H1 (cell line): ENCODE data around the gene CIT. TPM values are rescaled to one million over a fixed set of nuclear protein-coding genes. Genes with fewer than 3 reads are reported as not detected.

Experiments used
- CTCF ChIA-PET: fragments of 300-600 bp; sonication (Branson Sonifier 250); formaldehyde crosslinking; loops from one replicate; lab custom pipeline; 2021; ENCODE audit not compliant: partially characterized antibody; lab: Charles Lee
- POLR2A ChIA-PET: fragments of 300-600 bp; sonication (Branson Sonifier 250); formaldehyde crosslinking; loops from one replicate; lab custom pipeline; 2021; ENCODE audit warnings: inconsistent platforms; ENCODE audit not compliant: partially characterized antibody; lab: Charles Lee
- DNase-seq, 2 experiments: peaks; one replicate each; pipeline versions ENCODE4 v3.0.0 to v3.0.0-alpha.2; 2010 to 2022; ENCODE audit warnings: low spot score in 2 of 2, low read depth in 1 of 2, mixed read lengths in 1 of 2
- FAIRE-seq: peaks from 2 replicates; lab custom pipeline; 2011; peaks lifted over from hg19 to GRCh38; lab: Jason Lieb, UNC
- H2AFZ ChIP-seq: 2 replicates; pipeline ENCODE4 v1.8.1; 2012; ENCODE audit warnings: low read length, inconsistent platforms
- H2AK5ac ChIP-seq: 2 replicates; pipeline ENCODE4 v1.6.1; 2013; ENCODE audit warnings: low read depth, low read length
- H2BK120ac ChIP-seq: replicated peaks from 2 replicates; pipeline ENCODE3; 2013; ENCODE audit warnings: low read depth, low read length, inconsistent platforms
- H2BK12ac ChIP-seq: 2 replicates; pipeline ENCODE4 v1.6.1; 2013; ENCODE audit warnings: low read depth, low read length
- H2BK15ac ChIP-seq: 2 replicates; pipeline ENCODE4 v1.6.1; 2013; ENCODE audit warnings: low read length
- H2BK20ac ChIP-seq: 2 replicates; pipeline ENCODE4 v1.6.1; 2013; ENCODE audit warnings: low read length
- H2BK5ac ChIP-seq: 2 replicates; pipeline ENCODE4 v1.6.1; 2013; ENCODE audit warnings: low read depth, low read length
- H3K14ac ChIP-seq: 2 replicates; pipeline ENCODE4 v1.6.1; 2013; ENCODE audit warnings: inconsistent platforms; ENCODE audit not compliant: insufficient read length
- H3K18ac ChIP-seq: 2 replicates; pipeline ENCODE4 v1.6.1; 2013; ENCODE audit warnings: low read length; ENCODE audit errors: extremely low read depth
- H3K23ac ChIP-seq: 2 replicates; pipeline ENCODE4 v1.6.1; 2013; ENCODE audit warnings: inconsistent platforms; ENCODE audit not compliant: insufficient read length
- H3K23me2 ChIP-seq: 2 replicates; pipeline ENCODE4 v1.6.1; 2013; ENCODE audit warnings: low read depth, low read length
- H3K27ac ChIP-seq: 2 replicates; pipeline ENCODE4 v1.6.1; 2011; ENCODE audit warnings: low read depth, low read length, inconsistent platforms
- H3K27me3 ChIP-seq, 4 experiments: replicated peaks in 1 of 4; 1 replicate in 1 of 4; 2 replicates in 3 of 4; pipeline versions ENCODE4 v1.6.1 to v1.8.1; 2011 to 2013; ENCODE audit warnings: low read length in 3 of 4, mild to moderate bottlenecking in 3 of 4, inconsistent platforms in 2 of 4, mixed read lengths in 2 of 4, moderate library complexity in 1 of 4; ENCODE audit not compliant: control insufficient read depth in 3 of 4, insufficient read depth in 3 of 4; ENCODE audit errors: extremely low read depth in 1 of 4
- H3K36me3 ChIP-seq, 4 experiments: 2 replicates each; pipeline versions ENCODE4 v1.6.1 to v1.8.1; 2011 to 2013; ENCODE audit warnings: mild to moderate bottlenecking in 4 of 4, low read length in 3 of 4, moderate library complexity in 2 of 4, control low read depth in 1 of 4, inconsistent platforms in 1 of 4; ENCODE audit not compliant: insufficient read depth in 4 of 4, control insufficient read depth in 2 of 4
- H3K4ac ChIP-seq: replicated peaks from 2 replicates; pipeline ENCODE3; 2013; ENCODE audit warnings: low read length, low read depth, mixed read lengths, inconsistent platforms; ENCODE audit not compliant: insufficient read length
- H3K4me1 ChIP-seq, 4 experiments: replicated peaks in 1 of 4; 1 replicate in 1 of 4; 2 replicates in 3 of 4; pipeline versions ENCODE4 v1.6.1 to v1.8.1; 2011 to 2013; ENCODE audit warnings: low read length in 3 of 4, inconsistent platforms in 2 of 4, mixed read lengths in 1 of 4; ENCODE audit not compliant: insufficient read depth in 4 of 4, control insufficient read depth in 3 of 4
- H3K4me2 ChIP-seq, 2 experiments: 2 replicates each; pipeline versions ENCODE4 v1.6.1 to v1.8.1; 2011 to 2013; ENCODE audit warnings: low read depth in 2 of 2, low read length in 2 of 2, control low read depth in 1 of 2, inconsistent platforms in 1 of 2, mild to moderate bottlenecking in 1 of 2; ENCODE audit not compliant: insufficient read depth in 1 of 2
- H3K4me3 ChIP-seq, 4 experiments: fragments of 200-600, 300-600 bp in 1 of 4; sonication (generic), shearing (Covaris generic), sonication (Bioruptor Twin) in 1 of 4; 2 replicates each; pipeline versions ENCODE4 v1.5.1 to v1.8.1; 2011 to 2016; ENCODE audit warnings: low read length in 4 of 4, low read depth in 3 of 4, control low read depth in 2 of 4, inconsistent platforms in 2 of 4, mild to moderate bottlenecking in 2 of 4, mixed read lengths in 1 of 4, moderate library complexity in 1 of 4; ENCODE audit not compliant: insufficient read depth in 2 of 4; ENCODE audit errors: extremely low read depth in 1 of 4
- H3K56ac ChIP-seq: replicated peaks from 2 replicates; pipeline ENCODE3; 2013; ENCODE audit warnings: low read depth, mild to moderate bottlenecking, mixed read lengths, low read length, inconsistent platforms; ENCODE audit not compliant: insufficient read length
- H3K79me1 ChIP-seq: 2 replicates; pipeline ENCODE4 v1.6.1; 2013; ENCODE audit warnings: low read depth, low read length, control low read depth
- H3K79me2 ChIP-seq, 2 experiments: 2 replicates each; pipeline versions ENCODE4 v1.6.1 to v1.8.1; 2012 to 2013; ENCODE audit warnings: low read length in 2 of 2, mild to moderate bottlenecking in 2 of 2, inconsistent platforms in 1 of 2; ENCODE audit not compliant: insufficient read depth in 2 of 2, control insufficient read depth in 1 of 2
- H3K9ac ChIP-seq, 4 experiments: replicated peaks in 1 of 4; 1 replicate in 1 of 4; 2 replicates in 3 of 4; pipeline versions ENCODE4 v1.6.1 to v1.8.1; 2011 to 2013; ENCODE audit warnings: low read depth in 3 of 4, low read length in 3 of 4, control low read depth in 2 of 4, mild to moderate bottlenecking in 2 of 4, moderate library complexity in 2 of 4, inconsistent platforms in 1 of 4; ENCODE audit errors: extremely low read depth in 1 of 4
- H3K9me3 ChIP-seq, 2 experiments: 2 replicates each; pipeline versions ENCODE4 v1.6.1 to v1.8.1; 2012 to 2013; ENCODE audit warnings: mild to moderate bottlenecking in 2 of 2, moderate library complexity in 2 of 2, control low read depth in 1 of 2, inconsistent platforms in 1 of 2, low read depth in 1 of 2, low read length in 1 of 2, mixed read lengths in 1 of 2; ENCODE audit not compliant: insufficient read depth in 2 of 2
- H4K20me1 ChIP-seq, 2 experiments: replicated peaks in 1 of 2; 2 replicates each; pipeline versions ENCODE3 to v1.8.1; 2011 to 2013; ENCODE audit warnings: inconsistent platforms in 2 of 2, low read length in 2 of 2, mild to moderate bottlenecking in 1 of 2; ENCODE audit not compliant: insufficient read depth in 2 of 2, control insufficient read depth in 1 of 2
- H4K5ac ChIP-seq: 2 replicates; pipeline ENCODE4 v1.6.1; 2013; ENCODE audit warnings: low read length, low read depth, mixed read lengths, inconsistent platforms; ENCODE audit not compliant: insufficient read length
- H4K8ac ChIP-seq: 2 replicates; pipeline ENCODE4 v1.8.0; 2013; ENCODE audit warnings: mild to moderate bottlenecking, moderate library complexity, low read length, inconsistent platforms; ENCODE audit not compliant: insufficient read depth; ENCODE audit errors: extremely low read depth
- H4K91ac ChIP-seq: replicated peaks from 2 replicates; pipeline ENCODE3; 2013; ENCODE audit warnings: low read length, mixed read lengths, inconsistent platforms; ENCODE audit not compliant: insufficient read length
- CBX5 ChIP-seq: fragments of 300-800, 300-1000 bp; sonication (generic); IDR thresholded peaks from 2 replicates; pipeline ENCODE4 v1.7.1; 2016; ENCODE audit warnings: antibody characterized with exemption, low read length, low read depth
- CHD2 ChIP-seq: IDR thresholded peaks from 2 replicates; pipeline ENCODE4 v1.6.1; 2012; ENCODE audit warnings: low read length, improper control_type of control experiment
- JUND ChIP-seq: IDR thresholded peaks from 2 replicates; pipeline ENCODE4 v1.6.1; 2011; ENCODE audit warnings: mild to moderate bottlenecking, improper control_type of control experiment, low read length
- KDM1A ChIP-seq: fragments of 200-600, 300-600 bp; sonication (generic); IDR thresholded peaks from 2 replicates; pipeline ENCODE4 v1.7.1; 2016; ENCODE audit warnings: mild to moderate bottlenecking, low read length, borderline replicate concordance
- MAFK ChIP-seq: IDR thresholded peaks from 2 replicates; pipeline ENCODE4 v1.6.1; 2012; ENCODE audit warnings: low read depth, mild to moderate bottlenecking, improper control_type of control experiment, low read length
- NRF1 ChIP-seq: IDR thresholded peaks from 2 replicates; pipeline ENCODE4 v1.6.1; 2011; ENCODE audit warnings: mild to moderate bottlenecking, low read depth, low read length, improper control_type of control experiment
- PHF8 ChIP-seq: fragments of 200-600 bp; sonication (generic); conservative IDR thresholded peaks from 2 replicates; pipeline ENCODE4 v1.7.1; 2012; ENCODE audit warnings: low read depth, mild to moderate bottlenecking, inconsistent platforms, low read length, moderate library complexity
- POU5F1 ChIP-seq: IDR thresholded peaks from 2 replicates; pipeline ENCODE4 v1.6.1; 2011; ENCODE audit warnings: low read depth, mild to moderate bottlenecking, low read length, moderate library complexity
- SUZ12 ChIP-seq: fragments of 200-600 bp; sonication (generic); IDR thresholded peaks from 2 replicates; pipeline ENCODE4 v1.6.1; 2012; ENCODE audit warnings: mild to moderate bottlenecking, inconsistent platforms, low read length, moderate library complexity, mixed read lengths
- YY1 ChIP-seq: IDR thresholded peaks from 2 replicates; pipeline ENCODE4 v1.6.1; 2011; ENCODE audit warnings: low read depth, mild to moderate bottlenecking, low read length
- WGBS, 2 experiments: shearing (Covaris generic) in 1 of 2; methylation state at CpG; one replicate each; pipeline versions ENCODE4 v1.1.6 to v1.1.7; 2013 to 2015; ENCODE audit warnings: low lambda C conversion rate in 2 of 2, mixed read lengths in 2 of 2, inconsistent platforms in 1 of 2, low coverage in 1 of 2, missing lambda C conversion rate in 1 of 2; ENCODE audit not compliant: insufficient replicate concordance in 2 of 2, insufficient coverage in 1 of 2, insufficient read length in 1 of 2; ENCODE audit errors: extremely low coverage in 1 of 2, missing lambda C conversion rate in 1 of 2; 5-methylcytosine and 5-hydroxymethylcytosine counted together
- polyA plus RNA-seq, 7 experiments: library from polyadenylated mRNA; depleted of rRNA in 3 of 7; stranded (reverse) in 5 of 7; unstranded in 2 of 7; fragments of >200 nt in 5 of 7; fragments of 200-250 nt in 2 of 7; gene quantifications; 1 replicate in 5 of 7; 2 replicates in 1 of 7; 4 replicates in 1 of 7; pipeline versions ENCODE4 v1.2.1 to v1.2.3, GENCODE V29; 2011 to 2013; ENCODE audit warnings: missing spikeins in 2 of 7, mixed read lengths in 2 of 7
- total RNA-seq: library from RNA; stranded (reverse); fragmentation: NEBNext Ultra II Directional; extraction: Animal tissue kit (Norgen Biotek cat#: 25700); gene quantifications from 2 replicates; pipeline ENCODE4 v1.2.1, GENCODE V29; 2021
- TF ChIP-seq, protein P1 (sequence below): IDR thresholded peaks from 2 replicates; pipeline ENCODE4 v1.6.1; 2012; ENCODE audit warnings: inconsistent platforms

Gene CIT
- total and polyA plus RNA-seq, 2 of the 8 experiments (the other 6 are each of a cell fraction or from before 2014, with no cell fraction given) = 17.1 to 60.9 TPM

- H3K23ac ChIP-seq = no peak overlapping the region
- FAIRE-seq (no peak), DNase-seq (no peak)
- H4K91ac ChIP-seq = no peak overlapping the region
- no peak overlapping the region for H2BK120ac ChIP-seq
- H3K27ac ChIP-seq = no peak overlapping the region
- H4K20me1 ChIP-seq = peaks cover 0 to 2% of the 10 kb centered on the region in 2 experiments
- H3K23me2 ChIP-seq = no peaks in the 10 kb centered on the region
- H3K27me3 ChIP-seq = no peaks in the 10 kb centered on the region
- no peaks in the 10 kb centered on the region for H3K9me3 ChIP-seq
- H3K4me1 ChIP-seq = no peaks in the 10 kb centered on the region
- no peak overlapping the region for H2AFZ ChIP-seq
- no peak overlapping the region for H2BK12ac ChIP-seq
- no peak overlapping the region for H3K4me2 ChIP-seq
- H2BK5ac ChIP-seq = no peak overlapping the region
- no peak overlapping the region for H2BK15ac ChIP-seq
- ChIA-PET POLR2A (interaction anchor here (0.9 kb wide), 1 partner anchor 54 kb away, joined by 6 read pairs; no protein-coding TSS in a partner anchor), CTCF (interaction anchor here (0.9 to 1.0 kb wide), 2 partner anchors 22 to 52 kb away, joined by 3 to 7 read pairs; no protein-coding TSS in a partner anchor)
- no peak overlapping the region for H3K14ac ChIP-seq
- H3K56ac ChIP-seq = no peak overlapping the region
- no peak overlapping the region for H3K4ac ChIP-seq
- H3K18ac ChIP-seq = no peak overlapping the region
- no peak overlapping the region for H3K4me3 ChIP-seq
- H3K9ac ChIP-seq = no peak overlapping the region; a peak in 1 of 7 replicates
- no peak overlapping the region for H2BK20ac ChIP-seq
- no peak overlapping the region for H4K5ac ChIP-seq
- no peak overlapping the region for H2AK5ac ChIP-seq
- H4K8ac ChIP-seq = no peak overlapping the region
- H3K36me3 ChIP-seq = peaks cover 7 to 43% (median 25%) of the 10 kb centered on the region in 4 experiments; a peak in 7 of 8 replicates
- WGBS, 2 experiments = 86% methylated on average over 13 of the region's 13 CpGs; no CpG with 5 or more reads in 1 of the 2 experiments
- H3K79me1 ChIP-seq = no peaks in the 10 kb centered on the region
- TF ChIP-seq NRF1 (no peak), CBX5 (no peak), MAFK (no peak), KDM1A (no peak), POU5F1 (no peak), SUZ12 (no peak), PHF8 (no peak), JUND (no peak), CHD2 (no peak), YY1 (no peak)
- TF ChIP-seq, protein P1, sequence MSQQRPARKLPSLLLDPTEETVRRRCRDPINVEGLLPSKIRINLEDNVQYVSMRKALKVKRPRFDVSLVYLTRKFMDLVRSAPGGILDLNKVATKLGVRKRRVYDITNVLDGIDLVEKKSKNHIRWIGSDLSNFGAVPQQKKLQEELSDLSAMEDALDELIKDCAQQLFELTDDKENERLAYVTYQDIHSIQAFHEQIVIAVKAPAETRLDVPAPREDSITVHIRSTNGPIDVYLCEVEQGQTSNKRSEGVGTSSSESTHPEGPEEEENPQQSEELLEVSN = no peak
- TF ChIP-seq, all 59 proteins: peak for 0
- no peaks in the 10 kb centered on the region for H3K79me2 ChIP-seq
Observed at GRCh38 chr12:119730381-119730780, 146.7 kb downstream of the CIT start.
